Putamen (tissue), 1 donor: ENCODE measurements around the gene KIF3C.
A peak's percentile ranks its signal among the peaks of the same experiment; 100 is the strongest.
"Not testable (repeated sequence)": the region's sequence is repeated elsewhere in the genome, so short reads cannot be mapped to it uniquely, and the experiment has no call there.

Experiments
- DNase-seq: peaks from one replicate; pipeline ENCODE4 v3.0.0-alpha.2; 2016; ENCODE audit warnings: low spot score

The KIF3C gene

DNA sequence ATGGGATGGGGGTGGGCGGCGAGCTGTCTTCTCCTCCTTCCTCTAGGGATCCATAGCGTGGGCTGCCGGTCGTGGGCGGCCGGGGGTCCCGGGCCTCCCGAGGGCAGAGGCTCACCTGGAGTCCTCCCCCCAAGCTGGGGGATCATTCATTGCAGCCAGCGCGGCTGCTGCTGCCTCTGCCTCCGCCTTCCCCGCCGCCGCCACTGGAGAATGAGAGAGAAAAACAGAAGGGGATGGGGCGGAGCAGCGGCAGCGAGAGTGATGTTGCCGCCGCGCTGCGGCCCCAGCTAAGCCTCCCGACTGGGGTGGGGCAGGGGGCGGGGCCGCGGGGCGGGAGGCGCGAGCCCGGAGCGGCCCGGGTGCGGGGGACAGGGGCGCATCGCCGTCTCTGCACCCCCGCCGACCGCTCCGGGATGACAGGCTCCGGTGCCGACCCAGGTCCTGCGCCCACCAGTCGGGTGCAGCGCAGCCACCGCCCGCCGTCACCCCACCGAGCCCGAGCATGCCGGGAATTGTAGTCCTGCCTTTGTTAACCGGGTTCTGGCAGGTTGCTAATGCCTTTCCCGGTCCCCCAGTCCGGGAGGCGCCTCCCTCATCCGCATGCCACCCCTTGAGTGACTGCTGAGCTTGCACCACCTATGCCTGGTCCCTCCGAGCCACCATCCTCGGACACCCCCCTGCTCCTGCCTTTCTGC is at the start of gene KIF3C:
Gene KIF3C, minus strand, starts transcription at position 225 of the 695 bp plus-strand sequence. CDS start 580 bp downstream, outside the sequence.
- DNase-seq, result peak; percentile 86

DNA sequence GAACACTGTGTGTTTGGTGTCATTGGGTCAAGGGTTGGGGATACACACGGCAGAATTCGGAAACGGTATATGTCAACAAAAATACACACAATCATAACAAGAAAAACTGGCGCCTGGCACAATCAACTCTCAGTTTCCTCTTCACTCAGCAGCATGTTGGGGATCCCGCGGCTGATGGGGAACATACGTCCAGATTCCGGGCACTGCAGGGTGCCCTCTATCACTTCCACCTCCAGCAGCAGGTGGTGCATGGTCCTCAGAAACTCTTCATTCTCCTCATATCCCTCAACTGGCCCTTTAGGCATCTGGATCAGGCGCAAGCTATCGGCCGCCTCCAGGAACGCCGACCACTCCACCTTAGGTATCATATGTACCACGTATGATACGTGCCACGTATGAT is 45.8 kb upstream of the KIF3C start:
- not testable (repeated sequence) for DNase-seq

GRCh38 chr2:26025509-26025908 is 43.2 kb upstream of the KIF3C start:
- DNase-seq, result no peak

DNA sequence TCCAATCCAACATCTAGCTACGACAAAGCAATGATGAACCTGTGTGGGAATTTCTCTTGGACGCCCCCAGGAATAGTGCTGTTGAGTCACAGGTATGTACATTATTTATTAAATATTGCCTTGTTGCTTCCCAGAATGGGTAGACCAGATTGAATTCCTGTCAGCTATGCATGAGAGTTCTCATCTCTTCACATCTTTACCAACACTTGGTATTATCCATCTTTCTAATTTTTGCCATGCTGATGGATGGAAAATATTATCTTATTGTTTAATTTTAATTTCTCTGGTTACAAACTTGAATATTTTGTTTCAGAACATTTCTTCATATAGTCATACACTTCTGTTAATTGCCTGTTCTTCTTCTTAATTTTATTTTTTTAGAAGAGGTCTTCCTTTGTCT is 42.0 kb upstream of the KIF3C start:
- no peak for DNase-seq

DNA sequence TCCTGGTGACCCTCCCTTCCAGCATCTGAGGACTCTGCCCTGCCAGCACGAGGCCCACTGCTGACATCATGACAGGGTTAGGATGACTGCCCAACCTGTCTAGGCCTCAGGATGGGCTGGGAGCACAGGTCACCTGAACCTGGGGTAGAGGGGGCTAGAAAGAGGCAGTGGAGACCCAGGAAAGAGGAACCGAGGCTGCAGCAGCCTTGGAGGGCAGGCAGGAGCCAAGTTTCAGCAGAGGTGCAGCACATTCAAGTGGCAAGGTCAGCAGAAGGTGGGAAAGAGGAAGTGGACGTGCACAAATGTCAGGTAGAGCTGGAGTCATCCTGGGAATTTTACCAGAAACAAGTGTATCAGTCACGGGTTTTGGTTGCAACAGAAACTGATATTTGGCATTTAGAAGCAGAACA is 37.9 kb upstream of the KIF3C start:
- no peak for DNase-seq

- DNase-seq, result no peak
Measured at GRCh38 chr2:26018184-26019055, 36.1 kb upstream of the KIF3C start.

DNA sequence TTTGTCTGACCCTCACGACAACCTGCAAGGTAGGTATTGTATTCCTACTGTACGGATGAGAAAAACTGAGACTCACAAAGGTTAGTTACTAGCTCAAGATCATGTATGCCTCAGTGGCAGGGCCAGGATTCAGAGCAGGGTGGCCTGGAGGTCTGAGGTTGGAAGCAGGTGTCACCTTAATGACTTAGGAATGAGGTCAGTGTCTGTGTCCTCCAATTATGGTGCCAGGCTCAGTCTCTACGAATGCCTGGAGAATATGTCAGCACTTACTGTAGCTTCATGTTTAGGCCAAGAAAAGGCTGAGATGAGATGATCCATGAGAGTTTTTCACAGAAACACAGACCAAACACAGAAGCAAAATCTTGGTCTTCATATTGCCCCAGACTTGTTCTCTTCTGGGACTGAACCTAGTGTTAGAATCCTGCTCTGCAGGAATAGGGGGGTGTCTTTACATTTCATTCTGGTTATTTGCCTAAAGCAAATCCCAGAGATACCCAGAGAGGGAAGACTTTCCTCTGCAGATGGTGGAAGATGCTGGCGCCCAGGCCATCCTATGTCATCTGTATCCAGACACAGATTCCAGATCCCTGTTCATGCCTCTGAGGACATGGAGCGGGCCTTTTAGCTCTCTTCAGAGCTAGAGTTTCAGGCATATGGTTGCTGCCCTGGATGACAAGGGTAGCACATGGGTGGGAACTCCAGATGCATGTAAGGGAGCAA is 35.3 kb upstream of the KIF3C start:
- no peak for DNase-seq

DNA sequence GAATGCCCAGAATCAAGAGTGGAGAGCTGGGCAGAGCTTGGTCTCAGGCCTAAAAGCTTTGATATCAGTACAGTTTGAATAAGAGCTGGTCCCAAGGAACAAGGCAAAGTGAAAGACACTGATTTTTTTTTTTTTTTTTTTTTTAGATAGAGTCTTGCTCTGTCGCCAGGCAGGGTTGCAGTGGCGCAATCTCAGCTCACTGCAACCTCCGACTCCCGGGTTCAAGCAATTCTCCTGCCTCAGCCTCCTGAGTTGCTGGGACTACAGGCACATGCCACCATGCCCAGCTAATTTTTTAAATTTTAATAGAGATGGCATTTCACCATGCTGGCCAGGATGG is 34.4 kb upstream of the KIF3C start:
- not testable (repeated sequence) for DNase-seq

DNA sequence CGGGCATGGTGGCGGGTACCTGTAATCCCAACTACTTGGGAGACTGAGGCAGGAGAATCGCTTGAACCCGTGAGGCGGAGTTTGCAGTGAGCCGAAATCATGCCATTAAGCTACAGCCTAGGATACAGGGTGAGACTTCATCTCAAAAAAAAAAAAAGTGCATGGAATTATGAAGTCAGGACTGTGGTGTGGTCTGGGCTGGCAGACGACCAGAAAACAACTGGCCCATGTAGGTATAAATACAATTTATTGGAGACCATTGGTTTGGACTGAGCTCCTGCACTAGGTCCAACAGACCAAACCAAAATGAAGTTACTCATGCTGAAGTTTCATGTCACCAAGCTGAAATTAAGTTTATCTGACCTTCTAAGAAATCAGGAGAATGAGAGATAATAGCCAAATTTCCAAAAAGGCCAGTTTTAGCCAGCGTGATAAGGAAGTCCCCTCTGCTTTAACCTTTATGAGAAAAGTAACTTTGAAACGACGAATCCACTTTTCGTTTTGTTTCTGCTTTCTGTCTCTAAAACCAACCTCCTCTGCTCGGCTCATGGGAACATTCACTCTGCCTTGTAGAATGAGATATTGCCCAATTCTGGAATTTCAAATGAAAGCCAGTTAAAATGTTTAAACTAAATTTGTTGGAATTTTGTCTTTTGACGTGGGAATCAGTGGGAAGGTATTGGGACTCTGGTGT is 33.9 kb upstream of the KIF3C start:
- no peak for DNase-seq

GRCh38 chr2:26013668-26014067 is 31.4 kb upstream of the KIF3C start:
- no peak for DNase-seq

DNA sequence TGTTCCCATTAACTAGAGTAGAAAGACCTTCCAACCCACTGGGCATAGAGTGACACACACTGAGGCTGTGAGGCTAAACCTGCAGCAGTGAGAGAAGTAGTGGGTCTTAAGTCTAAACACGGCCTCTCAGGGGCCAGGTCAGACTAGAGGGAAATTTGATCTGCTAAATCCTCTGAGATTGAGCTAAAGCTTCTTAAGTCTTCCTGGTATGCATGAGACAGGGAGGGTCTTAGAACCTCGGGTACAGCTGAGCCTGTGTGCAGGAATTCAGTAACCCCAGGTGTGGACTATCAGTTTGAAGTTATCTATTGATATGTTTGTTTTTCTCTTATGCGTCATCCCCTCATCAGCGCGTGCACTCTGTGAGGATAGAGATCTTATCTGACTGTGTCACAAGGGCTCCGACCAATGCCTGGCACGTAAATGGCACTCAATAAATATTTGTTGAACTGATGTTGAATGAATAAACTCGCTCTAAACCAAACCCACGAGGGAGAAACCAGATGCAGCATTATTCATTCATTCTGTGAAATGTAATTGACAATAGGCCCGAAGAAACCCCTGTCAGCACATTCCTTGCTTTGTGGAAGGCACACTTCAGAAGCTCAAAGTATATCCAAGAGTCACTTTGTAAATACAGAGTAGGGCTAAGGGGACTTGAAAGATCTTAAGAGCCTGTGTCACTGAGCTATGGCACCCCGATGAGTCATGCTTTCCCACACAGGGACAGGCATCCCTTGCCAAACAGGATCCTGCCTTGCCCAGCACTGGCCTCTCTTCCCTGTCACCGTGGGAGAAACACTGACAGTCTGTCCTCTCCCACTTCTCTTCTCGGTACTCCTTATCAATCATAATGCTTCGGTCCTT is 29.9 kb upstream of the KIF3C start:
- no peak for DNase-seq

DNA sequence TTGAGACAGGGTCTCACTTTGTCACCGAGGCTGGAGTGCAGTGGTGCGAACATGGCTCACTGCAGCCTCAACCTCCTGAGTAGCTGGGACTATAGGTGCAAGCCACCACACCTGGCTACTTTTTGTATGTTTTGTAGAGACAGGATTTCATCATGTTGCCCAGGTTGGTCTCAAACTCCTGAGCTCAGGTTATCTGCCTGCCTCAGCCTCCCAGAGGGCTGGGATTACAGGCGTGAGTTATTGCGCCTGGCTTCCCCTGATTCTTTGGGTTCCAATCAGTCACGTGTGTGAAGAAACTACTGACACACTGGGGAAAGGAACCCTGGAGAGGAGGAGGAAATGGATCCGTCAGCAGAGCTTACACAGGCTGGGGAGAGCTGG is 29.3 kb upstream of the KIF3C start:
- DNase-seq, result no peak

DNA sequence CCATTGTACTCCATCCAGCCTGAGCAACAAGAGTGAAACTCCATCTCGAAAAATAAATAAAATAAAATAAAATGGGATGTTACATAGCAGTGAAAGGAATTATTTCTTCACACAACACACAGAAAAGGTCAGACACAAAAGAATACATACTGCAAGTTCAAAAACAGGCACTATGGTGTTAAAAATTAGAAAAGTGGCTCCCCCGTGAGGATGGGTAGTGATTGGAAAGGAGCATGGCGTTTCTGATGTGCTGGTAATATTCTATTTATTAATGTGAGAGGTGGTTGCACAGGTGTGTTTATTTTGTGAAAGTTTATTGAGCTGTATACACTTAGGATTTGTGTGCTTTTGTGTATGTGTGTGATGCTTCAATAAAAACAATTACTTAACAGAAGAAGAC is 28.6 kb upstream of the KIF3C start:
- no peak for DNase-seq

- DNase-seq, result no peak
Measured at GRCh38 chr2:26009567-26009963, 27.3 kb upstream of the KIF3C start.

DNA sequence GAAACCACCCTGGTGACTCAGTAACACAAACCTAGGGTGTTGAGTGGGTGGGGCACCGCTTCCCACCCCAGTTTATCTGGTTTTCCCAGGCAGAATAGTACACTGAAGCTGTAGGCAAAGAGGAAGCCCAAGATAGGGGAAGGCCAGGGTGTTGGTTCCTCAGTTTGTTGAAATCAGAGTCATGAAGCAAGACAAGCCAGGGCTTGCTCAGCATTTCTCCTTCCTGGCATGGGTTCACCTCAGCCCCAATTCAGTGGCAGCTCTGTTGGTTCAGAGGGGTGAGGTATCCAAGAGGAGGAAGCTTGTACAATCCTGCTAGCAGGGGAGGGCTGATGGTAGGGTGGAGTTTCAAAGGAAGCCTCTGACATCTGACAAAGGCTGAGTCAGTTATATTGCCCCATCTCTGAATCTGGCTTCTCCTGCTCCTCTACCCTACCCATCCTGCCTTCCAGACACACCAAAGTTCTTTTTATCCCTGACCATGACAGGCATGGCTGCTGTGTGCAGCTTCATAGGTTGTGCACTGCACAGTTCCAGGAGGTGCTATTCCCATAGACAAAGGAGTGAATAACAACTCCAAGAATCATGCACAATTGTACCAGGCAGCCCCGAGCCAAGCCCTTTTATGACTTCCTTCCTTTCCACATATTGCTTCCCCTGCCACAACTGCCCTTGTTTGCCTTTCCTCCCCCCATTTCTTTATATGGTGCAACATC is 26.7 kb upstream of the KIF3C start:
- DNase-seq, result peak; percentile 63

DNA sequence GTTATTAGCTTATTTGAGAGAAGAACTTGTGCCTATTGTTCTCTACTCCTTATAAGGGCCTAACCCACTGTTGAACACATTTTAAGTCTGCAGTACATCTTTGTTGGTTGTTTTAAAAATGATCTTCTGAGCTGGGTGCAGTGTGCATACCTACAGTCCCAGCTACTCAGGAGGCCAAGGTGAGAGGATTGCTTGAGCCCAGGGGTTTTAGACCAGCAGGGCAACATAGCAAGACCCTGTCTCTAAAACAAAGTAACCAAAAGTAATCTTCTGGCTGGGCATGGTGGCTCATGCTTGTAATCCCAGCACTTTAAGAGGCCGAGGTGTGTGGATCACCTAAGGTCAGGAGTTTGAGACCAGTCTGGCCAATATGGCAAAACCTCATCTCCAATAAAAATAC is 25.8 kb upstream of the KIF3C start:
- no peak for DNase-seq

DNA sequence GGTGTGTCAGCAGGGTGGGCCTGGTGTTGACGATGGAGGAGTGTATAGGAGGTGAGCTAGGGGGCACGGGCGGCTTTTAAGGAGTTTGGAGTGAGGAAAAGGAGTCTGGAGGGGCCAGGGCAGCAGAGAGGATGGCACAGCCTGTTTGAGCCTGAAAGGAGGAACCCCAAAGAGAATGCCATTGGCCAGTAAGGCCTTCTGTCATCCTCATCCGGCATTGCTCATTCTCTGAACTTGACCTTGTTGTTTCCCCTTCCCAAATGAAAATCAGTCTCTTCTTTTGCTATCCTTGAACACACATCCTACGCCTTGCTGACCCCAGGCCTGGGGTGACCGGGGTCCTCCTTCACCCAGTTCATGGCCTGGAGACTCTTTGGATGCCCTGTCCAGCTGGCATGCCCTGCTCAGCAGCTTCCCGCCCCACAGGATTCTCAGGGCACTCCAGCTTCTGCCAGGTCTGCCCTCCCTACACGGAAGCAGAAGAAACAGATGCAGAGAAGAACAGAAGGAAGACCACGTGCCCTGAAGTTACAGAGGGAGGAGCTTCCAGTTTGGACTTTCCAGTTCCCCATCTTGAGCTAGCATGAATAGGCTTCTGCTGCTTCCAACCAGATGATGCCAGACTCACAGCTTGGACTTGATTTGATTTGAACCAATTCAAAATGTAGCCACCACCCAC is 20.5 kb upstream of the KIF3C start:
- DNase-seq, result no peak

DNA sequence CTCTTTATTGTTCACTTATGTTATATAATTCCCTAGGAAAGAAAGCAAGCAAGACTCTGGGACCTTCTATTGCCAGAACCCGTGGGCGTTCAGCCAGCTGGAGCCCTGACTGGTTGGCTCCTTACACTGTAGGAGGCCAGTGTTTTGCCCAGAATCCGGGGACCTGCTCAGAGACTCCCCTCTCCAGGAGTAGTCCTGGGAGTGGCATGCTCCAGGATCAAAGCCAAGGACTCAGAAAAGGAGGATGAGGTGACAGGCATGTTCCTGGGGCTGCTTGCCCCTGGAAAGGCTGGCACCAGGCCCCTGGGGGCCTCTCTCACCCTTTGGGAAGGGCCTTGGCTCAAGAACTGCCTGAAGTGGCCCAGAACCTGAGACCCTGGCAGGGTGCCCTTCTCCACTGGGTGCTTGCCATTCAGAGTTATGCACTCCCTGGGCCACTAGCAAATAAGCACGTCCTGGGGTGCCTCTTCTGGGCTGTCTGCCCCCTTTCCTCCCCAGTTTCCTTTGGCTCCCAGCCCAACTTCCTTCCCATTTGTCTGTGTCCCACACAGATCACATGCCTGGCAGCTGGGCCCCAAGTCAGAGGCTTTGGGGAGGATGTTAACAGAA is 19.6 kb upstream of the KIF3C start:
- peak; percentile 84 for DNase-seq

- DNase-seq, result peak; percentile 72
Measured at GRCh38 chr2:26000561-26001082, 18.3 kb upstream of the KIF3C start.
